Measurements from ENCODE around the gene PSMD14.

Gene PSMD14

GRCh38 chr2:161420406-161421074 lies 112.3 kb downstream of the PSMD14 start:
- DNase-seq, result no peak

- no peak for DNase-seq
Observed at GRCh38 chr2:161421686-161422085, 113.5 kb downstream of the PSMD14 start.

DNA sequence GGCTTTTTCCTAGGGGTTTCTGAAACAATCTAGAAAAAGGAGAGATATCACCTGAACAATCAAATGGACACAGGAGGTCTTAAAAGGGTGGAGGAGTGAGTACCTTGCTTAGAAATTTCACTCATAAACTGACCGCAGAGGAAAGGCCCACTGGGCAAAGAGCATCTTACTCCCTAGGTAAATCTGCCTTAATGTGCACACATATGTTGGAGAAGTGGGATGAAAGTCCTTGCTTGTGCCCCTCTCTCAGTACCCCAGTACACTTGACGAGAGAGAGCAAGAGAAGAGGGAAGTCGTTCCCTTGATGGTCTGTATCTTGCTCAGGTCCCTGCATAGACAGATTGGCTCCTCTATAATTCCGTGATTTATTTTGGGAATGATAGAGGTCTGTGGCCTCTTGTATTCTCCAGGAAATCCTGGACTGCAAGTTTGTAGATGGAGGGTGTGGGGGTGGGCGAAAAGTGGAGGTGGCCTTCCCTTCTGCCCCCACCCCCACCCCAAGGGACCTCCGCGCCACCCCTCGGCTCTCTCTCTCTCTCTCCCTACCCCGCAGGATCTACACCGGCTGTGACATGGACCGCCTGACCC lies 114.7 kb downstream of the PSMD14 start:
- DNase-seq, result no peak

- DNase-seq, result no peak
Observed at GRCh38 chr2:161423421-161424393, 115.5 kb downstream of the PSMD14 start.

- no peak for DNase-seq
Observed at GRCh38 chr2:161424394-161424769, 116.2 kb downstream of the PSMD14 start.

- no peak for DNase-seq
Observed at GRCh38 chr2:161424891-161425727, 116.9 kb downstream of the PSMD14 start.

DNA sequence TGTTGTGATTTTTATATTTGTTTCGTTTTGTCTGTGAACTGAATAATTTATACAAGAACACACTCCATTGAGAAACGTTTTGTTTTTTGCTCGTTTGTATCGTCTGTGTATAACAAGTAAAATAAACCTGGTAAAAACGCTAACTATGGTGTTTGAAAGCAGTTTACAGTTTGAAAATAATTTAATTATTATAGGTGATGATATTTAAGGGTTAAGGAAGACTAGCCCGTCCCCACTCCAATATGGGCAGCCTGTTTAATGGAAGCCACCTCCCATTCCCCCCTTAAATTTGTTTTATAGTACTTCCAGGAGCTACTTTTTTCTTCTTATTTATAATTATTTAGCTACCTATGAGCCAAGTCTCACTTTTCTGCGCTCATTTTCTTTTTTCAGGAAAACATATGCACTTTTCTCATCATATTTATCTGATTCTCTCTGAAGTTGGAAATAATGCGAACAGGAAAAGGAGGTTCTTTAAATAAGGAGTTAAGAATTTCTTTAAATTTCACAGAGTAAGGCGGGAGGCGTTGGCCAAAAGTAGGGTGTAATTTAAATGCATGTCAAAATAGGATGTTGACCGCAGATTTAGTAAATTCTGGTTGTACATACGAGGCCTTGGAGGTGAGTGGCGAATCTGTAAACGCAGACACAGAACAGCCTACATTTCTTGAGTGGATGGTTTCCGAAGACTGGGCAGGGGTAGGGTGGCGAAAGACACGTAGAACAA lies 117.7 kb downstream of the PSMD14 start:
- DNase-seq, result no peak

- DNase-seq, result no peak
Observed at GRCh38 chr2:161426455-161426921, 118.3 kb downstream of the PSMD14 start.

DNA sequence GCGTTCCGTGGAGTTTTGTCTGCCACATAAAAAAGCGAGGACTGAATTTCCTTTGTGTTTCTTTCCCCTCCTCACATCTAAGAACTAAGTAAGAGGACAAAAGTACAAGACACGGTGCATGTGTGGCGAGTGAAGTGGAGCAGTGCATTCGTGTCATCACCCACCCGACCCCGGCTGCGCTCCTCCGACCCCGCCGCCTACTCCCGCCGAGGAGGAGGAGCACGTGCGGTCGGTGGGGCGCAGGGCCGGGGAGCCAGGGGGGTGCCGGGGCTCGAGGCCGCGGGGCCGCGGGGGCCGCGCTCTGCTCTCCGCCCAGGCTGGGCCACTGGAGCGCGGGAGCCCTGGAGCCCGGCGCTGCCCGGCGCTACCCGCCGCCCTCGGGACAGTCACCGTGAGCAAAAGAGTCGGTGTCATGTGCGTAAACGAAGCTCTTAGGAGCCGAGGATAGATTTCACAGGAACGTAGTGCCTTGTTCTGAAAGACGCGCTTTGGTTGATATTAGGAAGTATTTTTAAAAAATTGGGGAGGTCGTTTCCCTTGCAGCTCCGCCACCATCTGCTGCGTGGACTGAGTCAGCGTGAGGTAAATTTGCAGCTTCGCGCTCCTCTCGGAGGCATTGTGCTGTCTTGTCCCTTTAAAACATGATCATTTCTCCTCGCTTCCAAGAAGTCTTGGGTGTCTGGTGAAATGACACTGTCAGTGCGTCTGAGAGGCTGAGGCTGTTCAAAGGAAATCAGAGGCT lies 118.9 kb downstream of the PSMD14 start:
- no peak for DNase-seq

- DNase-seq, result no peak
Observed at GRCh38 chr2:161427664-161428587, 119.7 kb downstream of the PSMD14 start.

- no peak for DNase-seq
Observed at GRCh38 chr2:161430386-161430785, 122.2 kb downstream of the PSMD14 start.

GRCh38 chr2:161432107-161432506 lies 123.9 kb downstream of the PSMD14 start:
- DNase-seq, result no peak

DNA sequence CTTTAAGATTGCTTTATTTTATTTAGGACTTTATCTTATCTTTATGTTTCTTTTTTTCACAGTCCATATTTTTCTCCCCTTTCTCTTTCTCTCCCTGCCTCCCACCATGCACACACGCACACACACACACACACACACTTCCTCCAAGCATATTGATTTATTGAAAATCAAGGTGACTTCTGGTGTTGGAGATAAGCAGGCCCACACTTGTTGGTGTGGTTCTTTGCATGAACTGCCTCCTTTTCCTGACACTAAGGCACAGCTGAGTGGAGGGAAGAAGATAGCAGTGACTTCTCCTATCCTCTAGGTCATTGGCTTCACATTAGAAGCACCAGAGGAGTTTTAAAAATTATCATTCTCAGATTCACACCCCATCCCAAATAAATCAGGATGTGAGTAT lies 125.9 kb downstream of the PSMD14 start:
- no peak for DNase-seq

GRCh38 chr2:161436411-161436810 lies 128.2 kb downstream of the PSMD14 start:
- DNase-seq, result no peak

DNA sequence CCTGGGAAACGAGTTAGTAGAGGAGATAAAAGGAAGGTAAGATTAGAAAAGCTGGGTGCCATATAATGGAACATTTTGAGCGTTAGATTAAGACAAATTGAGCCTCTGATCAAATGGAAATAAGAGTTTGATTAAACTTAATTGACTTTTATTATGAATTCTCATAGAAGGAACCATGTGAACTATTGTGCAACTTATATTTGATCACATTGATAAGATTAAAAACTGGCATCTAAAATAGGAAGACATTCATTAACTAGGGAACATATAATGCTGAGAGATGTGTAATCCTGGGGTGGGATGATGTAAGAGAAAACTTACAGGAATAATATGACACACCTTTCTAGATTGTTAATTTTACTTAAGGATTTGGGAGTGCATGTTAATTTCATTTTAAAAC lies 130.4 kb downstream of the PSMD14 start:
- DNase-seq, result no peak

DNA sequence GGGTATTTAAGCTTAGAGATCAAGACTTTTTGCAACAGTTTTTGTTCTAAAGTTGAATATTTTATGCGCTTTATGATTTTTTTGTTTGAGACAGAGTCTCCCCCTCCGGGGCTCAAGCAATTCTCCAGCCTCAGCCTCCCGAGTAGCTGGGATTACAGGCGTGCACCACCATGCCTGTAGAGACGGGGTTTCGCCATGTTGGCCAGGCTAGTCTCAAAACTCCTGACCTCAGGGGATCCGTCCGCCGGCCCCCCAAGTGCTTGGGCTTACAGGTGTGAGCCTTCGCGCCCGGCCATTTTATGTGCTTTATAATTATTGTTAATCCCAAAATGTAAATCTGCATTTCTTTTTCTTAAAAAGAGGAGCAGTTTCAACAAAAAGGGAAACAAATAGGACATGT lies 136.9 kb downstream of the PSMD14 start:
- no peak for DNase-seq

- no peak for DNase-seq
Observed at GRCh38 chr2:161448431-161448830, 140.2 kb downstream of the PSMD14 start.
